HepG2 (cell line): ENCODE data around the gene ABO.

Experiments
- CBX5 ChIP-seq: sonication (generic); formaldehyde crosslinking; IDR thresholded peaks from 2 replicates; pipeline ENCODE4 v1.4.0; 2020; ENCODE audit warnings: missing genetic modification reagents, borderline replicate concordance
- POLR2A ChIP-seq, 2 experiments: IDR thresholded peaks; 2 replicates each; pipeline ENCODE4 v1.6.1; 2011; ENCODE audit warnings: low read depth in 2 of 2, low read length in 2 of 2, mild to moderate bottlenecking in 1 of 2, moderate library complexity in 1 of 2; ENCODE audit not compliant: insufficient read depth in 1 of 2
- POLR2AphosphoS5 ChIP-seq: IDR thresholded peaks from 2 replicates; pipeline ENCODE4 v1.6.1; 2012; ENCODE audit warnings: low read depth, low read length
- RFX1 ChIP-seq: fragments of 450-650 bp; IDR thresholded peaks from 2 replicates; pipeline ENCODE4 v1.6.1; 2017

- TF ChIP-seq CBX5 (CRISPR knock-in tag) (no peak), POLR2AphosphoS5 (no peak), RFX1 (no peak), POLR2A (IDR thresholded peaks at IDR 0.05; ENCODE audit: insufficient read depth in 1 of 2, low read depth in 2 of 2, low read length in 2 of 2) (no peak)
These were observed 3.4 kb upstream of the ABO start for GRCh38 chr9:133278161-133279114.
